Endodermal cell (in vitro differentiated cells): Measurements from ENCODE around the gene DENND5A. TPM values are rescaled to one million over a fixed set of nuclear protein-coding genes. Genes with fewer than 3 reads are reported as not detected.

Source experiments
- DNase-seq: peaks from one replicate; pipeline ENCODE4 v3.0.0-alpha.2; 2017
- H3K27ac ChIP-seq: 2 replicates; pipeline ENCODE4 v1.5.1; 2013; ENCODE audit warnings: mild to moderate bottlenecking, low read depth, low read length, moderate library complexity
- H3K27me3 ChIP-seq: 2 replicates; pipeline ENCODE4 v1.6.1; 2013; ENCODE audit warnings: mild to moderate bottlenecking, low read length, moderate library complexity; ENCODE audit not compliant: insufficient read depth, control insufficient read depth, poor library complexity, severe bottlenecking
- H3K36me3 ChIP-seq: 2 replicates; pipeline ENCODE4 v1.7.0; 2013; ENCODE audit warnings: mild to moderate bottlenecking, low read length, moderate library complexity; ENCODE audit not compliant: control insufficient read depth, insufficient read depth
- H3K4me1 ChIP-seq: one replicate; pipeline ENCODE4 v1.7.0; 2013; ENCODE audit warnings: low read length; ENCODE audit not compliant: control insufficient read depth, insufficient read depth
- H3K4me3 ChIP-seq: 2 replicates; pipeline ENCODE4 v1.5.1; 2013; ENCODE audit warnings: mild to moderate bottlenecking, low read length, moderate library complexity
- H3K9ac ChIP-seq: 2 replicates; pipeline ENCODE4 v1.6.1; 2013; ENCODE audit warnings: mild to moderate bottlenecking, low read length, moderate library complexity; ENCODE audit not compliant: poor library complexity, severe bottlenecking; ENCODE audit errors: extremely low read depth
- H3K9me3 ChIP-seq: 2 replicates; pipeline ENCODE4 v1.6.1; 2013; ENCODE audit warnings: mild to moderate bottlenecking, low read length, moderate library complexity; ENCODE audit not compliant: control insufficient read depth
- H3K27ac Mint-ChIP-seq: 2 replicates; pipeline ENCODE4 v1.8.0; 2020; ENCODE audit warnings: mixed read lengths
- H3K27me3 Mint-ChIP-seq: 2 replicates; pipeline ENCODE4 v1.8.0; 2021; ENCODE audit warnings: mild to moderate bottlenecking, mixed read lengths; ENCODE audit not compliant: insufficient read depth
- H3K36me3 Mint-ChIP-seq: 2 replicates; pipeline ENCODE4 v1.8.0; 2020; ENCODE audit warnings: low read depth, mixed read lengths
- H3K4me1 Mint-ChIP-seq: 2 replicates; pipeline ENCODE4 v1.8.0; 2020; ENCODE audit warnings: mixed read lengths
- H3K4me3 Mint-ChIP-seq: 2 replicates; pipeline ENCODE4 v1.8.0; 2020; ENCODE audit warnings: mild to moderate bottlenecking, moderate library complexity, mixed read lengths
- H3K9me3 Mint-ChIP-seq: 2 replicates; pipeline ENCODE4 v1.8.0; 2020; ENCODE audit warnings: mild to moderate bottlenecking, mixed read lengths
- CTCF ChIP-seq: fragments of 200-600 bp; sonication (generic); conservative IDR thresholded peaks from 2 replicates; pipeline ENCODE4 v1.5.0; 2021; ENCODE audit warnings: antibody characterized with exemption, mild to moderate bottlenecking
- WGBS, 2 experiments: methylation state at CpG; one replicate each; pipeline versions ENCODE4 v1.1.5 to v1.1.7; 2013; ENCODE audit warnings: missing lambda C conversion rate in 2 of 2, mixed read lengths in 1 of 2; ENCODE audit not compliant: insufficient coverage in 1 of 2, insufficient read length in 1 of 2; 5-methylcytosine and 5-hydroxymethylcytosine counted together
- total RNA-seq, 2 donors: library from RNA; stranded (reverse); fragmentation: NEBNext Ultra II Directional in 1 of 2; extraction: Animal tissue kit (Norgen Biotek cat#: 25700) in 1 of 2; gene quantifications; 2 replicates in 1 of 2; 3 replicates in 1 of 2; pipeline ENCODE4 v1.2.1, GENCODE V29; 2021

Gene DENND5A
- total RNA-seq, 2 donors from 2014 or later = 119 to 171 TPM

GRCh38 chr11:9139628-9140357 is 125.4 kb downstream of the DENND5A start:
- DNase-seq = no peak
- H3K36me3 Mint-ChIP-seq = peaks cover 68% of the 10 kb centered on the region

GRCh38 chr11:9138612-9139579 is 126.3 kb downstream of the DENND5A start:
- peaks cover 79% of the 10 kb centered on the region for H3K36me3 ChIP-seq
- no peak for DNase-seq
- H3K27me3 ChIP-seq = no peaks in the 10 kb centered on the region
- Mint-ChIP-seq H3K27me3 (no peaks in the 10 kb centered on the region), H3K27ac (peak overlapping the region; percentile 22), H3K4me3 (no peak overlapping the region), H3K4me1 (peaks cover 15% of the 10 kb centered on the region), H3K36me3 (peaks cover 67% of the 10 kb centered on the region), H3K9me3 (no peaks in the 10 kb centered on the region)
- no peak overlapping the region for H3K27ac ChIP-seq
- H3K9me3 ChIP-seq = no peaks in the 10 kb centered on the region
- no peak overlapping the region for H3K9ac ChIP-seq
- peaks cover 12% of the 10 kb centered on the region for H3K4me1 ChIP-seq
- H3K4me3 ChIP-seq = no peak overlapping the region
- no peak for TF ChIP-seq CTCF
- WGBS, 2 experiments = 89 to 92% methylated on average over 8 to 15 of the region's 18 CpGs

More at GRCh38 chr11:9139628-9140357, 125.4 kb downstream of the DENND5A start:
- no peak overlapping the region for H3K4me3 Mint-ChIP-seq
- H3K27ac Mint-ChIP-seq = peak overlapping the region; percentile 11
- WGBS, 2 experiments = 88 to 89% methylated on average over 4 to 7 of the region's 7 CpGs
- peaks cover 88% of the 10 kb centered on the region for H3K36me3 ChIP-seq
- H3K4me1 ChIP-seq = peaks cover 12% of the 10 kb centered on the region
- no peaks in the 10 kb centered on the region for H3K27me3 Mint-ChIP-seq
- H3K27me3 ChIP-seq = no peaks in the 10 kb centered on the region
- H3K27ac ChIP-seq = no peak overlapping the region
- no peak overlapping the region for H3K9ac ChIP-seq
- H3K9me3 Mint-ChIP-seq = no peaks in the 10 kb centered on the region
- H3K4me3 ChIP-seq = no peak overlapping the region
- H3K9me3 ChIP-seq = no peaks in the 10 kb centered on the region
- H3K4me1 Mint-ChIP-seq = peaks cover 15% of the 10 kb centered on the region
- no peak for TF ChIP-seq CTCF

GRCh38 chr11:9138133-9138453 is 127.1 kb downstream of the DENND5A start:
- Histone ChIP-seq H3K36me3 (peaks cover 78% of the 10 kb centered on the region), H3K9me3 (no peaks in the 10 kb centered on the region), H3K9ac (no peak overlapping the region), H3K4me1 (peaks cover 12% of the 10 kb centered on the region), H3K27me3 (no peaks in the 10 kb centered on the region), H3K4me3 (no peak overlapping the region), H3K27ac (no peak overlapping the region)
- peaks cover 15% of the 10 kb centered on the region for H3K4me1 Mint-ChIP-seq
- no peaks in the 10 kb centered on the region for H3K27me3 Mint-ChIP-seq
- no peak for TF ChIP-seq CTCF
- no peaks in the 10 kb centered on the region for H3K9me3 Mint-ChIP-seq
- peak overlapping the region; percentile 27 for H3K27ac Mint-ChIP-seq
- DNase-seq = no peak
- H3K36me3 Mint-ChIP-seq = peaks cover 65% of the 10 kb centered on the region
- no peak overlapping the region for H3K4me3 Mint-ChIP-seq
- WGBS, 2 experiments = 86 to 88% methylated on average over 1 to 3 of the region's 3 CpGs
